ENCODE data around the gene PAN2.

The PAN2 gene

GRCh38 chr12:56377310-56377988 is 43.6 kb upstream of the PAN2 start:
- Histone ChIP-seq H3K36me3 (ENCODE audit: low read length) (no peaks in the 10 kb centered on the region), H3K9me3 (ENCODE audit: insufficient read depth, low read length) (no peaks in the 10 kb centered on the region), H3K27me3 (ENCODE audit: low read length) (no peaks in the 10 kb centered on the region), H2AFZ (ENCODE audit: low read depth, low read length, severe bottlenecking) (peak overlapping the region; percentile 86), H3K27ac (ENCODE audit: low read depth, low read length) (peak overlapping the region; percentile 99), H3F3A (ENCODE audit: insufficient read depth) (peaks cover 45% of the 10 kb centered on the region), H3K9ac (ENCODE audit: low read length) (peak overlapping the region; percentile 58; the same call in 1 of the 2 replicates), H3K4me2 (ENCODE audit: low read depth, low read length, poor library complexity, severe bottlenecking) (peak overlapping the region; percentile 88), H4K20me1 (ENCODE audit: low read depth, low read length) (no peaks in the 10 kb centered on the region), H3K9me2 (replicated peaks; ENCODE audit: insufficient read depth, low read length) (no peaks in the 10 kb centered on the region), H3K79me2 (ENCODE audit: insufficient read depth, low read length) (no peaks in the 10 kb centered on the region), H3K4me3 (ENCODE audit: insufficient read depth, low read length, poor library complexity, severe bottlenecking) (no peak overlapping the region)
- no peak for TF ChIP-seq EZH2phosphoT487 (conservative IDR thresholded peaks at IDR 0.05; ENCODE audit: low read length)
- no peak for TF ChIP-seq CTCF (IDR thresholded peaks at IDR 0.05; ENCODE audit: insufficient read depth, low read length, poor library complexity, severe bottlenecking)

- Histone ChIP-seq H3K9me2 (replicated peaks; ENCODE audit: insufficient read depth, low read length) (no peaks in the 10 kb centered on the region), H3K9me3 (ENCODE audit: insufficient read depth, low read length) (no peaks in the 10 kb centered on the region), H3K4me2 (ENCODE audit: low read depth, low read length, poor library complexity, severe bottlenecking) (peak overlapping the region; percentile 88), H3K79me2 (ENCODE audit: insufficient read depth, low read length) (no peaks in the 10 kb centered on the region), H3K36me3 (ENCODE audit: low read length) (no peaks in the 10 kb centered on the region), H3K9ac (ENCODE audit: low read length) (peak overlapping the region; percentile 59), H4K20me1 (ENCODE audit: low read depth, low read length) (no peaks in the 10 kb centered on the region), H2AFZ (ENCODE audit: low read depth, low read length, severe bottlenecking) (peak overlapping the region; percentile 86), H3F3A (ENCODE audit: insufficient read depth) (peaks cover 52% of the 10 kb centered on the region), H3K27me3 (ENCODE audit: low read length) (no peaks in the 10 kb centered on the region), H3K4me3 (ENCODE audit: insufficient read depth, low read length, poor library complexity, severe bottlenecking) (peak overlapping the region; percentile 15), H3K27ac (ENCODE audit: low read depth, low read length) (peak overlapping the region; percentile 99)
- TF ChIP-seq CTCF (IDR thresholded peaks at IDR 0.05; ENCODE audit: insufficient read depth, low read length, poor library complexity, severe bottlenecking) (no peak), EZH2phosphoT487 (conservative IDR thresholded peaks at IDR 0.05; ENCODE audit: low read length) (no peak)
Measured at GRCh38 chr12:56375598-56376434, 42.0 kb upstream of the PAN2 start.

GRCh38 chr12:56374726-56375597 is 41.2 kb upstream of the PAN2 start:
- Histone ChIP-seq H3K9ac (ENCODE audit: low read length) (peak overlapping the region; percentile 59), H3F3A (ENCODE audit: insufficient read depth) (peaks cover 52% of the 10 kb centered on the region), H2AFZ (ENCODE audit: low read depth, low read length, severe bottlenecking) (peak overlapping the region; percentile 79), H3K27ac (ENCODE audit: low read depth, low read length) (peak overlapping the region; percentile 99), H4K20me1 (ENCODE audit: low read depth, low read length) (no peaks in the 10 kb centered on the region), H3K36me3 (ENCODE audit: low read length) (no peaks in the 10 kb centered on the region), H3K27me3 (ENCODE audit: low read length) (no peaks in the 10 kb centered on the region), H3K9me2 (replicated peaks; ENCODE audit: insufficient read depth, low read length) (no peaks in the 10 kb centered on the region), H3K4me3 (ENCODE audit: insufficient read depth, low read length, poor library complexity, severe bottlenecking) (peak overlapping the region; percentile 43), H3K4me2 (ENCODE audit: low read depth, low read length, poor library complexity, severe bottlenecking) (peak overlapping the region; percentile 88), H3K9me3 (ENCODE audit: insufficient read depth, low read length) (no peaks in the 10 kb centered on the region), H3K79me2 (ENCODE audit: insufficient read depth, low read length) (no peaks in the 10 kb centered on the region)
- TF ChIP-seq EZH2phosphoT487 (conservative IDR thresholded peaks at IDR 0.05; ENCODE audit: low read length): no peak
- no peak for TF ChIP-seq CTCF (IDR thresholded peaks at IDR 0.05; ENCODE audit: insufficient read depth, low read length, poor library complexity, severe bottlenecking)

Data from SU-DHL-6 (cell line).